Measurements from ENCODE around the gene FLCN.

DNA sequence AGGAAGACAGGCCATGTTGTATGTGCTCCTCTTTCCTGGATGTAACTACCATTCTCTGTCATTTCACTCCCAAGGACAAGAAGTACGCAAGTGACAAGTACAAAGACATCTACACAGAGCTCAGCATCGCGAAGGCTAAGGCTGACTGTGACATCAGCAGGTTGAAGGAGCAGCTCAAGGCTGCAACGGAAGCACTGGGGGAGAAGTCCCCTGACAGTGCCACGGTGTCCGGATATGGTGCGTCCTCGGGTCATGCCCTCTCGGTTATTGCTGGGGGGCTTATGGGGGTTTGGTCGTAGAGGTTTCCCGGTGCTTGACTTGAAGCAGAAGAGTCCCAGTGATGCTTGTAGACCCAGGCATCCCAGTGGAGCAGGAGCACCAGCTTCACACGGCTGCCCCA, 59.8 kb downstream of the FLCN start:
- TF ChIP-seq, protein P1, sequence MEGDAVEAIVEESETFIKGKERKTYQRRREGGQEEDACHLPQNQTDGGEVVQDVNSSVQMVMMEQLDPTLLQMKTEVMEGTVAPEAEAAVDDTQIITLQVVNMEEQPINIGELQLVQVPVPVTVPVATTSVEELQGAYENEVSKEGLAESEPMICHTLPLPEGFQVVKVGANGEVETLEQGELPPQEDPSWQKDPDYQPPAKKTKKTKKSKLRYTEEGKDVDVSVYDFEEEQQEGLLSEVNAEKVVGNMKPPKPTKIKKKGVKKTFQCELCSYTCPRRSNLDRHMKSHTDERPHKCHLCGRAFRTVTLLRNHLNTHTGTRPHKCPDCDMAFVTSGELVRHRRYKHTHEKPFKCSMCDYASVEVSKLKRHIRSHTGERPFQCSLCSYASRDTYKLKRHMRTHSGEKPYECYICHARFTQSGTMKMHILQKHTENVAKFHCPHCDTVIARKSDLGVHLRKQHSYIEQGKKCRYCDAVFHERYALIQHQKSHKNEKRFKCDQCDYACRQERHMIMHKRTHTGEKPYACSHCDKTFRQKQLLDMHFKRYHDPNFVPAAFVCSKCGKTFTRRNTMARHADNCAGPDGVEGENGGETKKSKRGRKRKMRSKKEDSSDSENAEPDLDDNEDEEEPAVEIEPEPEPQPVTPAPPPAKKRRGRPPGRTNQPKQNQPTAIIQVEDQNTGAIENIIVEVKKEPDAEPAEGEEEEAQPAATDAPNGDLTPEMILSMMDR (conservative IDR thresholded peaks at IDR 0.05): no peak
- TF ChIP-seq ZFX (IDR thresholded peaks at IDR 0.05): no peak
